Ammon's horn (tissue), 1 donor: Measurements from ENCODE around the gene NFIX.

ENCODE experiments used
- DNase-seq: peaks from one replicate; pipeline ENCODE4 v3.0.0-alpha.2; 2016; ENCODE audit warnings: low spot score

Gene NFIX

GRCh38 chr19:13127051-13127450 lies 131.8 kb downstream of the NFIX start:
- DNase-seq: no peak

GRCh38 chr19:13127811-13128575 lies 132.7 kb downstream of the NFIX start:
- no peak for DNase-seq

GRCh38 chr19:13128583-13128982 lies 133.3 kb downstream of the NFIX start:
- no peak for DNase-seq

- DNase-seq: no peak
Observed at GRCh38 chr19:13129384-13129783, 134.1 kb downstream of the NFIX start.

GRCh38 chr19:13130886-13131490 lies 135.7 kb downstream of the NFIX start:
- DNase-seq: no peak

GRCh38 chr19:13132471-13133180 lies 137.4 kb downstream of the NFIX start:
- DNase-seq: no peak

- DNase-seq: peak; percentile 51
Observed at GRCh38 chr19:13133241-13133870, 138.1 kb downstream of the NFIX start.

GRCh38 chr19:13134626-13135025 lies 139.4 kb downstream of the NFIX start:
- no peak for DNase-seq

- no peak for DNase-seq
Observed at GRCh38 chr19:13135068-13136062, 140.1 kb downstream of the NFIX start.

- DNase-seq: no peak
Observed at GRCh38 chr19:13137290-13137794, 142.1 kb downstream of the NFIX start.

- DNase-seq: no peak
Observed at GRCh38 chr19:13138171-13138915, 143.1 kb downstream of the NFIX start.

GRCh38 chr19:13138916-13139198 lies 143.6 kb downstream of the NFIX start:
- no peak for DNase-seq

- DNase-seq: no peak
Observed at GRCh38 chr19:13139633-13140311, 144.5 kb downstream of the NFIX start.

- DNase-seq: no peak
Observed at GRCh38 chr19:13146763-13147563, 151.7 kb downstream of the NFIX start.
